Activated effector memory CD4-positive, alpha-beta T cell treated with anti-CD3 and anti-CD28 coated beads, Interleukin-2, amount 50 U/mL, for 16 hours (primary cell): ENCODE measurements around the gene LAMA5.

Experiments
- DNase-seq: peaks from one replicate; pipeline ENCODE4 v3.0.0-alpha.2; 2020

Gene LAMA5

GRCh38 chr20:62358171-62359042, 8.7 kb downstream of the LAMA5 start:
- no peak for DNase-seq

GRCh38 chr20:62357681-62358080, 9.4 kb downstream of the LAMA5 start:
- DNase-seq: no peak

- DNase-seq: no peak
Observed at GRCh38 chr20:62357187-62357667, 9.9 kb downstream of the LAMA5 start.

- no peak for DNase-seq
Observed at GRCh38 chr20:62356589-62357186, 10.4 kb downstream of the LAMA5 start.

- no peak for DNase-seq
Observed at GRCh38 chr20:62355878-62356588, 11.1 kb downstream of the LAMA5 start.

DNA sequence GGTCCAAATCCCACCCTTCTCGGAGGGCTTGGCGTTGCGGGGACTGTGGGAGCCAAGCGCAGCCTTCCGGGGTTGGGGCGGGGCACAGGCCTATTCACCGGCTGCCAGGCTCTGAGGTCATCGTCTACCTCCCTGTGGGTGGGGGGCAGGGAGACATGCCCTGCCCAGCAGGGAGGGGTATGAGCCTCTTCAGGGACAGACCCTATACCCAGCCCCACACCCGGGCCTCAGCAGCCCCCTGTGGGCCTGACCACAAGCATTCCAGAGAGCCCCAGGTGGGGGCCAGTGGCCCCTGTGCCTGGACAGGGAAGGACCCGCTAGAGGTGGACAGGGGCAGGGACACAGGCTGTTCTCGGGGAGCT, 11.6 kb downstream of the LAMA5 start:
- DNase-seq: no peak

- no peak for DNase-seq
Observed at GRCh38 chr20:62354811-62355341, 12.2 kb downstream of the LAMA5 start.

DNA sequence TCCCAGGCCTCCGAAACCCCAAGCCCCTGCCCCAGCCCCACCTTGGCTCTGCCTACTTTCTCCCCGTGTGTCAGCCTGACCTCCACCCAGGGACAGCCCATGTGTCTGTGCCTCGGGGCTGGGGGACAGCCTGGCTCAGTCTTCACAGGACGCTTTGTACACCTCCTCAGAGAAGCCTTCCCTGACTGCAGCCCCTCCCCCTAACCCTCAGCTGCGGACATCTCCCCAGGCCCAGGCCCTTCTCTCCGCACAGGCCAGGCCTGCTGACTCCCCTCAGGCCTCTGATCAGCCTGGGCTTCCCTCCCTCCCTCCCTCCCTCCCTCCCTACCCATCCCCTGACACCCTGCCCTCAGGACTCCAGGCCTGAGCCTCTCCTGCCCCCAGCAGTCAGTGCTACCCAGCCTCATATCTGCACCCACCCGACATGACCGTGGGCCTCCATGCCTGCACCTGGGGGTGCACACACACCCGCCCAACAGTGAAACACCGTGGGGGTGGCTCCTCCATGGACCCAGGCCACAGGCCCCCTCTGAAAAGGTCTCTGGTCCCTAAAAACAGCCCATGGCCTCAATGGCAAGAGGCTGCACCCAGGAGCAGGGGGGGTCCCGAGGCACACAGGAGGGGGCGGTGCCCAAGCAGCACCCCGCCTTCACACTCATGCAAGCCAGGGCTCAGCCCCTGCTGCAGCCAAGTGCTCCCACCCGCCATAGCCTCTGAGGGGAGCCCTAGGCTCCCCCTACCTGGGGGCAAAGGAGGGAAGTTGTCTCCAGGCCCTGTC, 12.9 kb downstream of the LAMA5 start:
- no peak for DNase-seq

DNA sequence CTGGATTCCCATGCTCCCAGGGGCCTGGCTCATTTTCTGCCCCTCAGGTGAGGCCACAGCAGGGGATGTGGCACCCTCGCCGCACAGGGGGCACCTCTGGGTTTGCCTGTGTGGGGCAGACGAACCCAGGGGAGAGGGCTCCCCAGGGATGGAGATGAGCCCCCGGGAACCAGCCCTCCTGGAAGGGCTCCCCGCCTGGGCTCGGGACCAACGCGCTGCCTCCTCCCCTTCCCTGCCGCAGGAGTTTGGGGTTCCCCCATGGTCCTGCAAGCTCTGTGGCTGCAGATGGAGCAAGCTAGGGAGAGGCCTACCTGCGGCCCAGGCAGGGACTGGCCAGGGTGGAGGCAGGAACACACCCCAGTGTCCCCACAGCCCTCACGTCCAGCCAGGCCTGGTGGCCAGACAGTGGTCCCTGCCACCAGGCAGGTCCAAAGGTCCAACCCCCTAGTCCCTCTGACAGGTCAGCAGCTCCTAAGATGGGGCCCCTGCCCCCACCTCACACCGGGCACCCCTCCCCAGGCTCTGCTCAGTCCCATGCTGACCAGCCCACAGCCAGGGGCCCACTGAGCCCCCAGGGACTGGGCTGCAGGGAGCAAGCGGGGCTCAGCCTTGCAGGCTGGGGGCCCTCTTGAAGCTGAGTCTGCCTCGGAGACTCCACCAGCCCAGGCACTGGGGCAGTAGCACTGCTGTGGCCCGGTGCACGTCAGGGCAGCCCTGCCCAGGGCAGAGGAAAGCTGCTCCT, 13.7 kb downstream of the LAMA5 start:
- no peak for DNase-seq

DNA sequence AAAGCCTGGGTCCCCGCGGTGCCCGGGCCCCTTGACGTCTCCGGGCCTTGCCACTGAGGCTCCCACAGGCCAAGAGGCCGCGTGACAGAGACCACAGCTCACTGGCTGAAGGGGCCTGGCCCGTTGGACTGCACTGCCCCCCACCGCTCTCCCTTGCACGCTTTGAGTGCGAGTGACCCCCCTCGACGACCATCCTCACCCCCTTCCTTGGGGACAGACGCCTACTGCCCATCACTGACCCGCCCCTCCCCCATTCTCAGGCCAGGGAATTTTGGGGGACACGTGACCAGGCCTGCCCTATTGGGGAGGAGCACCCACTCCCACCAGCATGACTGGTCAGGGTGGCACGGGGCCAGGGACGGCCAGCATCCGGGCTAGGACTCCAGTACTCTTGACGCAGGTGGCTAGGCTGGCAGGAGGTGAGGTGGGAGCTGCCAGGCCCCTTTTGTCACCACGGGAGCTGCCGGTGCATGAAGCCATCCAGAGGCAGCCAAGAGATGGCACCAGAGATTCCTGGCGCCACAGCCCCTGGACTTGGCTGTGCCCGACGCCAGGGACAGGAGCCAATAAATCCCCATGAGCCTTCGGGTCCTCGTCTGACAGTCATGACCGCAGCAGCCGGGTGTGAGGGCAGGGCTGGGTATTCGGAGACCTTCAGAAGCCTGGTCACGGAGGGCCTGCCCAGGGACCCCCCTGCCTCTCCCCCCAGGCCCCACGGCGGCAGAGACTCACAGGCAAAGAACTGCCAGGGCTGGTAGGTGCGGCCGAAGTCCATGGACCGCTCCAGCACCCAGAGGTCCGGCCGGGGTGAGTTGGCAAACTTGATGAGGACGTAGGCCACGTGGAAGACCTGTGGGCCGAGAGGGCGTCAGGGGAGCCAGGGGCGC, 14.5 kb downstream of the LAMA5 start:
- no peak for DNase-seq

DNA sequence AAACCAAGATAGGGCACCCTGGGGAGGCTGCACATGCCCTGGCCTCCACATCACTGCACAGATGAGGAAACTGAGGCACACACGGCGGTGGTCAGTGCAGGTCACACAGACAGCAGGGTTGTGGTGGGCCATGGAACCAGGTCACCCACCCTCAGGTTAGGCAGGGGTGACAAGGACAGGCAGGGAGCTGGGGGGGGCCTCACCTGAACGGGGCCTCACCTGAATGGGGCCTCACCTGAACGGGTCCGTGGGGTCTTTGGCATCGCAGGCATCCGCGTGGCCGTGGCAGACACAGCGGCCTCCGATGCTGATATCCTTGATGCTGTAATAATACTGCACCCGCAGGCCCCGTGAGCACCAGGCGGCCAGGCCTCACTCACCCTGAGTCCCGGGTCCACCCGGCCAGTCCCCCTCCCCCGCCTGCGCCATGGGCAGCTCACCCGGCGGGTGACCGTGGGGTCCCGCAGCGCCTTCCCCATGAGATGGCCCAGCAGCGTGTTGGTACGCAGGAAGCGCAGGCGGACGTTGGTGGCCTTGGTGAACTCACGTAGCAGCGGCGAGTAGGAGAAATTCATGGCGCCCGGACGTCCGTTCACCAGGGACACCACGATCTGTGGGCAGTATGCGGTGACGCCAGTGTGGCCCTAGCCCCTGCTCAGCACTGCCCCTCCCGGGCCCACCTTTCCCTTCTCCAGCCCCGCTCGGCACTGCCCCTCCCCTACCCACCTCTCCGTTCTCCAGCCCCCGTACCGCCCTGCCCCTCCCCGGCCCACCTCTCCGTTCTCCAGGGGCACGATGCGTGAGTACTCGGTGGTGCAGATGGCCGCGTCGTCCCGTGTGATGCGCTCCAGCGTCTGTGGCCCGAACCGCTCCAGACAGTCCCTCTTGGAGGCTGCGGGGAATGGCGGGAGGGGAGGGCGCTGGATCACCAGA, 15.4 kb downstream of the LAMA5 start:
- no peak for DNase-seq

- DNase-seq: no peak
Observed at GRCh38 chr20:62350629-62351422, 16.3 kb downstream of the LAMA5 start.

- DNase-seq: no peak
Observed at GRCh38 chr20:62350098-62350628, 16.9 kb downstream of the LAMA5 start.

DNA sequence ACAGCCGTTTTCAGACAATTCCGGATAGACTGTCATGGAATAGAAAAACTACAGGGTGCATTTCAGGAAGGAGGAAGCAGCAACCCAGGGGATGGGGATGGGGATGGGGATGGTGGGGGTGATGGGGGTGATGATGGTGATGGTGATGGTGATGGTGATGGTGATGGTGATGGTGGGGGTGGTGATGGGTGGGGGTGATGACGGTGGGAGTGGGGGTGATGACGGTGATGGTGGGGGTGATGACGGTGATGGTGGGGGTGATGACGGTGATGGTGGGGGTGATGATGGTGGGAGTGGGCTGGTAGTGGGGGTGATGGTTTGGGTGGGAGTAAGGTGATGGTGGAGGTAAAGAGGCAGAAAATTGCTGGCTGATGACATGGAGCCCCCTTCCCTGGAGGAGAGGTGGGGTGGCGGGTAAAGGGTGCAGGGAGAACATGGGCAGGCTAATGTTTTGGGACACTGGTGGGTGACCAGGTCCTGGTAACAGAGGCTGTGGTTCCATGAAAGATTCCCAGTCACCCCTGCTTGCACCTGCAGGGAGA, 17.5 kb downstream of the LAMA5 start:
- no peak for DNase-seq

- no peak for DNase-seq
Observed at GRCh38 chr20:62348604-62349003, 18.5 kb downstream of the LAMA5 start.

GRCh38 chr20:62347445-62347844, 19.7 kb downstream of the LAMA5 start:
- DNase-seq: no peak

GRCh38 chr20:62347151-62347404, 20.0 kb downstream of the LAMA5 start:
- DNase-seq: no peak

GRCh38 chr20:62346398-62347150, 20.5 kb downstream of the LAMA5 start:
- DNase-seq: no peak
